Activated naive CD8-positive, alpha-beta T cell (primary cell): Measurements from ENCODE around the gene GPR4.
A peak's percentile ranks its signal among the peaks of the same experiment; 100 is the strongest.

Source experiments
- H3K27ac Mint-ChIP-seq: one replicate; pipeline ENCODE4 v1.8.0; 2021; ENCODE audit warnings: mixed read lengths
- H3K27me3 Mint-ChIP-seq: one replicate; pipeline ENCODE4 v1.8.0; 2021; ENCODE audit warnings: mixed read lengths
- H3K36me3 Mint-ChIP-seq: one replicate; pipeline ENCODE4 v1.8.0; 2021; ENCODE audit warnings: mixed read lengths
- H3K4me1 Mint-ChIP-seq: one replicate; pipeline ENCODE4 v1.8.0; 2021; ENCODE audit warnings: low read depth, mixed read lengths
- H3K4me3 Mint-ChIP-seq: one replicate; pipeline ENCODE4 v1.8.0; 2021; ENCODE audit warnings: mild to moderate bottlenecking, mixed read lengths
- H3K9me3 Mint-ChIP-seq: one replicate; pipeline ENCODE4 v1.8.0; 2021; ENCODE audit warnings: low read depth, mixed read lengths

GPR4 gene

GRCh38 chr19:45560038-45560437 lies 42.0 kb downstream of the GPR4 start:
- H3K4me1 Mint-ChIP-seq = peaks cover 46% of the 10 kb centered on the region
- no peaks in the 10 kb centered on the region for H3K27me3 Mint-ChIP-seq
- H3K27ac Mint-ChIP-seq = peak overlapping the region; percentile 41
- H3K4me3 Mint-ChIP-seq = no peak overlapping the region
- H3K9me3 Mint-ChIP-seq = no peaks in the 10 kb centered on the region
- no peaks in the 10 kb centered on the region for H3K36me3 Mint-ChIP-seq

DNA sequence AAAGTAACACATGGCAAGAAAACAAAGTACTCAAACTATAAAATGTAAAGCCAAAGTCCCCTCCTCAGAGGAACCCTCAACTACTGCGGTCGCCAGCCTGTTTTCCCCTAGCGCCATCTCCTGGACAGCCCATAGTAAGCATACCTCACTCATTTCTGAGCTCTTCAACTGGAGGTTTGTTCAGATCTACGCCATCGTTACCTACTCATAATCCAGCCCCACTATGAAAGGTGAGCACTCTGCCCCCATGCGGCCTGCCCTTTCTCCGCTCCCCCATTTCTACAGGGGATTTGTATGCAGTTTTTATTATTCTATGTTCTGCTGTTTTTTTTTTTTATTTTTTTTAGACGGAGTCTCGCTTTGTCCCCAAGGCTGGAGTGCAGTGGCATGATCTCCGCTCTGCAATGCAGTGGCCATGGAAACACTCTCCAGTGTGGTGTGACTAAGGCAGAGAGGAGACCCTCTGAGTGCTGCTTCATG lies 43.6 kb downstream of the GPR4 start:
- Mint-ChIP-seq H3K36me3 (no peaks in the 10 kb centered on the region), H3K4me1 (peaks cover 36% of the 10 kb centered on the region), H3K9me3 (no peaks in the 10 kb centered on the region), H3K4me3 (peak overlapping the region; percentile 45), H3K27me3 (no peaks in the 10 kb centered on the region), H3K27ac (peak overlapping the region; percentile 64)

DNA sequence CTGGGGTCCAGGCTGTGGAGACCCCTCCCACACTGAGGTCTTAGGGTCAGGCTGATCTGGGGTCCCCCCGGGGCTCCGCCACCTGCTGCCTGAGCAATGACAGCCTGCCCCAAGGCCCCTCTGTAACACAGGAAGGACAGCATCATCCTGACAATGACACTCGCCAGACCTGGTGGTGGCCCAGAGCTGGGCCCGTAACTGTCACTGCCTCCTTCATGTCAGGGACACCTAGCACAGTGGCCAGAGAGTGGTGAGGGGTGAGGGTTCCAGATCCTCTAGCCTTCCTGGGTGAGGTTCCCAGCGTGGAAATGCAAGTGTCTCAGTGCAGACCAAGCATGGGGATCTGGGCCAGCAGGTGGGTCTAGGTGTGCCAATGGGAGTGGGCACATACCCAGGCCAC lies 45.2 kb downstream of the GPR4 start:
- Mint-ChIP-seq H3K4me1 (peaks cover 28% of the 10 kb centered on the region), H3K27ac (peak overlapping the region; percentile 22), H3K4me3 (no peak overlapping the region), H3K27me3 (no peaks in the 10 kb centered on the region), H3K36me3 (no peaks in the 10 kb centered on the region), H3K9me3 (no peaks in the 10 kb centered on the region)

DNA sequence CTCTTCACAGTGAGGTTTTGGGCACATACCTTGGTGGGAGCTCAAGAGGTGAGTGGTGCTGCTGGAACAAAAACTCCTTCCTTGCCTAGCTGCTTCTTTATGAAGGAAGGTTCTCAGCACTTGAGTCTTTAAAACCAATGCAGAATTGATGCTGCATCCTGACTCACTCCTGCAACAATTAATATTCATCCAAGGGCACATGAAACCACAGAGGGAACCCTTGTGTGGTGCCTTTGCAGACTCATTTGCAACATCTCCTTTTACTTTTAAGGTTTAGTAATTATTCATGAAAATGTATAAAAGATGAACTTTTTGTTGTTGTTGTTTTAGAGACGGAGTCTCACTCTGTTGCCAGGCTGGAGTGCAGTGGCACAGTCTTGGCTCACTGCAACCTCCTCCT lies 47.5 kb downstream of the GPR4 start:
- Mint-ChIP-seq H3K9me3 (no peaks in the 10 kb centered on the region), H3K27me3 (no peaks in the 10 kb centered on the region), H3K4me1 (peaks cover 14% of the 10 kb centered on the region), H3K4me3 (no peak overlapping the region), H3K27ac (no peak overlapping the region), H3K36me3 (no peaks in the 10 kb centered on the region)

- no peak overlapping the region for H3K27ac Mint-ChIP-seq
- H3K9me3 Mint-ChIP-seq = no peaks in the 10 kb centered on the region
- peaks cover 5% of the 10 kb centered on the region for H3K4me1 Mint-ChIP-seq
- H3K4me3 Mint-ChIP-seq = no peak overlapping the region
- no peaks in the 10 kb centered on the region for H3K27me3 Mint-ChIP-seq
- no peaks in the 10 kb centered on the region for H3K36me3 Mint-ChIP-seq
Observed at GRCh38 chr19:45553464-45553863, 48.5 kb downstream of the GPR4 start.

- Mint-ChIP-seq H3K4me3 (no peak overlapping the region), H3K9me3 (no peaks in the 10 kb centered on the region), H3K27me3 (no peaks in the 10 kb centered on the region), H3K36me3 (no peaks in the 10 kb centered on the region), H3K27ac (no peak overlapping the region), H3K4me1 (no peaks in the 10 kb centered on the region)
Observed at GRCh38 chr19:45547965-45548609, 53.9 kb downstream of the GPR4 start.

GRCh38 chr19:45547211-45547770 lies 54.7 kb downstream of the GPR4 start:
- Mint-ChIP-seq H3K4me3 (no peak overlapping the region), H3K9me3 (no peaks in the 10 kb centered on the region), H3K27me3 (no peaks in the 10 kb centered on the region), H3K4me1 (no peaks in the 10 kb centered on the region), H3K36me3 (no peaks in the 10 kb centered on the region), H3K27ac (no peak overlapping the region)

DNA sequence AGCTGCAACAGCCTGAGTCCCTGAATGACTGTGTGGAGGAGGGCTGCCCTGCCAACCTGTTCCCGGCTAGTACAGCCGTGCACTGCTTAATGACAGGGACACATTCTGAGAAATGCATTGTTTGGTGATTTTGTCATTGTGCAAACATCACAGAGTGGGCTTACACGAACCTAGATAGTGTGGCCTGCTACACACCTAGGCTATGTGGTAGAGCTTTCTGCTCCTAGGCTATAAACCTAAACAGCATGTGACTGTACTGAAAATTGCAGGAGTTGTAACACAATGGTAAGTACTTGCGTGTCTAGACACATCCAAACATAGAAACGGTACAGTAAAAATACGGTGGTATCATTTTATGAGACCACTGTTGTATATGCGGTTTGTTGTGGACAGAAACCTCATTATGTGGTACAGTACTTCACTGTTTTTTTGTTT lies 59.8 kb downstream of the GPR4 start:
- peaks cover 2% of the 10 kb centered on the region for H3K36me3 Mint-ChIP-seq
- H3K4me3 Mint-ChIP-seq = no peak overlapping the region
- H3K4me1 Mint-ChIP-seq = no peaks in the 10 kb centered on the region
- no peaks in the 10 kb centered on the region for H3K27me3 Mint-ChIP-seq
- no peaks in the 10 kb centered on the region for H3K9me3 Mint-ChIP-seq
- no peak overlapping the region for H3K27ac Mint-ChIP-seq
